Measurements from ENCODE around the gene GNPTG. TPM values are rescaled to one million over a fixed set of nuclear protein-coding genes. Genes with fewer than 3 reads are reported as not detected.

GNPTG gene
- total RNA-seq, 1 experiment from 2014 or later: 37.3 TPM

DNA sequence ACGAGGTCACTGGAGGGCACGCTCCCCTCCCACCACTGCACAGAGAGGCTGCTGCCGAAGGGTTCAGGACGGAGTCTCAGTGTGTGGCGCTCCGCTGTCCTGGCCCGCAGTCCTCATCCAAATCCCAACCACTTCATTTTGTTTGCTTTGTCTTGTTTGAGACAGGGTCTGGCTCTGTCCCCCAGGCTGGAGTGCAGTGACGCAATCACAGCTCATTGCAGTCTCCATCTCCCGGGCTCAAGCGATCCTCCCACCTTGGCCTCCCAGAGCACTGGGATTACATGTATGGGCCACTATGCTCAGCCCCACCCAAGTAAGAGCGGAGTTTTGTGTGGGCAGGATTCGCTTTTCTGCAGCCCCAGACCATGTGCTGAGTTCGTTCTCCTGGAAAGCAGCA is 50.0 kb downstream of the GNPTG start:
- Mint-ChIP-seq H3K36me3 (ENCODE audit: insufficient read depth, unreplicated experiment) (peaks cover 13% of the 10 kb centered on the region), H3K4me1 (ENCODE audit: low read depth, unreplicated experiment) (no peaks in the 10 kb centered on the region), H3K27me3 (ENCODE audit: insufficient read depth, unreplicated experiment) (no peaks in the 10 kb centered on the region), H3K4me3 (ENCODE audit: unreplicated experiment) (no peak overlapping the region), H3K27ac (ENCODE audit: unreplicated experiment) (no peak overlapping the region), H3K9me3 (ENCODE audit: unreplicated experiment) (no peaks in the 10 kb centered on the region)
- ChIA-PET CTCF (no interaction called here), POLR2A (no interaction called here)
- TF ChIP-seq, protein P1, sequence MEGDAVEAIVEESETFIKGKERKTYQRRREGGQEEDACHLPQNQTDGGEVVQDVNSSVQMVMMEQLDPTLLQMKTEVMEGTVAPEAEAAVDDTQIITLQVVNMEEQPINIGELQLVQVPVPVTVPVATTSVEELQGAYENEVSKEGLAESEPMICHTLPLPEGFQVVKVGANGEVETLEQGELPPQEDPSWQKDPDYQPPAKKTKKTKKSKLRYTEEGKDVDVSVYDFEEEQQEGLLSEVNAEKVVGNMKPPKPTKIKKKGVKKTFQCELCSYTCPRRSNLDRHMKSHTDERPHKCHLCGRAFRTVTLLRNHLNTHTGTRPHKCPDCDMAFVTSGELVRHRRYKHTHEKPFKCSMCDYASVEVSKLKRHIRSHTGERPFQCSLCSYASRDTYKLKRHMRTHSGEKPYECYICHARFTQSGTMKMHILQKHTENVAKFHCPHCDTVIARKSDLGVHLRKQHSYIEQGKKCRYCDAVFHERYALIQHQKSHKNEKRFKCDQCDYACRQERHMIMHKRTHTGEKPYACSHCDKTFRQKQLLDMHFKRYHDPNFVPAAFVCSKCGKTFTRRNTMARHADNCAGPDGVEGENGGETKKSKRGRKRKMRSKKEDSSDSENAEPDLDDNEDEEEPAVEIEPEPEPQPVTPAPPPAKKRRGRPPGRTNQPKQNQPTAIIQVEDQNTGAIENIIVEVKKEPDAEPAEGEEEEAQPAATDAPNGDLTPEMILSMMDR (IDR thresholded peaks at IDR 0.05; ENCODE audit: insufficient read depth in 1 of 2, low read depth in 1 of 2, low read length in 1 of 2, severe bottlenecking in 1 of 2, unreplicated experiment in 1 of 2): no peak
- H3K36me3 ChIP-seq (ENCODE audit: control insufficient read depth, insufficient read depth, low read length): no peaks in the 10 kb centered on the region; the same call in 1 of the 2 replicates
- H3K27me3 ChIP-seq (replicated peaks; ENCODE audit: control insufficient read depth, insufficient read depth, low read length): no peaks in the 10 kb centered on the region
- H3K9me3 ChIP-seq: no peaks in the 10 kb centered on the region
- no peaks in the 10 kb centered on the region for H3K4me1 ChIP-seq
- H3K4me3 ChIP-seq (ENCODE audit: low read depth, low read length): no peak overlapping the region
- no TSS peak for BruUV-seq (replicated peaks)
- DNase-seq: no peak
- intact Hi-C loops (cut with micrococcal nuclease; ENCODE audit: unreplicated experiment): no loop called here

DNA sequence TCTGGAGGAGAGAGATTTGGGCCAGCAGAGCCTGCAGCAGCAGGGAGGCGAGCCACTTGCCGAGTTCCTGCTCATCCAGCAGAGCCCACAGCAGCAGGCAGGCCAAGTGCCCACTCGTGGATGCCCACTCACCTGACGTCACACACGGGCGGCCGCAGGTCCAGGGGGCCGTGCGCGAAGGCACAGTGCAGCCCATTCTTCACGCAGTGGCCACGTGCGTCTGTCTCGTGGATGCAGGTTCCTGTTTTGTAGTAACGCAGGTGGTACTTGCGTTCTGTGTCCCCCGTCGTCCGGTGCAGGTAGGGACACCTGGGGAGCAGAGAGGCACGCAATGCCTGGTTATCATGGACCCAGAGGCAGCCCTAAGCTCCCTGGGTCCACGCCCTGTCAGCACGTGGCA is 51.3 kb downstream of the GNPTG start:
- Mint-ChIP-seq H3K4me1 (ENCODE audit: low read depth, unreplicated experiment) (no peaks in the 10 kb centered on the region), H3K36me3 (ENCODE audit: insufficient read depth, unreplicated experiment) (peaks cover 15% of the 10 kb centered on the region), H3K4me3 (ENCODE audit: unreplicated experiment) (no peak overlapping the region), H3K27me3 (ENCODE audit: insufficient read depth, unreplicated experiment) (no peaks in the 10 kb centered on the region), H3K9me3 (ENCODE audit: unreplicated experiment) (no peaks in the 10 kb centered on the region), H3K27ac (ENCODE audit: unreplicated experiment) (no peak overlapping the region)
- Histone ChIP-seq H3K4me1 (no peaks in the 10 kb centered on the region), H3K36me3 (ENCODE audit: control insufficient read depth, insufficient read depth, low read length) (no peaks in the 10 kb centered on the region; the same call in 1 of the 2 replicates), H3K4me3 (ENCODE audit: low read depth, low read length) (no peak overlapping the region), H3K9me3 (no peaks in the 10 kb centered on the region), H3K27me3 (replicated peaks; ENCODE audit: control insufficient read depth, insufficient read depth, low read length) (no peaks in the 10 kb centered on the region)
- TF ChIP-seq, protein P1 (IDR thresholded peaks at IDR 0.05; ENCODE audit: insufficient read depth in 1 of 2, low read depth in 1 of 2, low read length in 1 of 2, severe bottlenecking in 1 of 2, unreplicated experiment in 1 of 2): no peak
- ChIA-PET POLR2A (no interaction called here), CTCF (interaction anchor here (0.7 kb wide), 1 partner anchor 132 kb away, joined by 3 read pairs; no protein-coding TSS in a partner anchor)
- no TSS peak for BruUV-seq (replicated peaks)
- DNase-seq: no peak
- intact Hi-C loops (cut with micrococcal nuclease; ENCODE audit: unreplicated experiment): no loop called here

DNA sequence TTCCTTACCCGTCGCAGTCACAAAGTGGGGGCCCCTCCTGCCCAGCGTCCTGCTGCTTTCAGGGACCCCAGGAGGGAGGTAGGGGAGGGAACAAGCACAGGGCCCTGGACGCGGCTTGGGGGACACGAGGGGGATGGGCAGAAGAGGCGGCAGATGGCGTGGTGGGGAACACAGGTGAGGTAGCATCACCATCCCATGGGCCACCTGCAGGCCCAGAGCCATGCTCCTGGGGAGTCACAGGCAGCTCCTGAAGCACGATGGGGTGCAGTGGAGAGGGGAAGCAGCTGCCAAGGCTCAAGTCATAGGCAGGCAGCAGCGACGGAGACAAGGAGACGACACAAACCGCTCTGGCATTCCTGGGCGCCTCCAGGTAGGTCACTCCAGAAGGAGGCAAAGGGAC is 52.0 kb downstream of the GNPTG start:
- H3K4me3 ChIP-seq (ENCODE audit: low read depth, low read length): no peak overlapping the region
- H3K27ac Mint-ChIP-seq (ENCODE audit: unreplicated experiment): no peak overlapping the region
- intact Hi-C loops (cut with micrococcal nuclease; ENCODE audit: unreplicated experiment): no loop called here
- no peaks in the 10 kb centered on the region for H3K4me1 Mint-ChIP-seq (ENCODE audit: low read depth, unreplicated experiment)
- H3K9me3 ChIP-seq: no peaks in the 10 kb centered on the region
- no peaks in the 10 kb centered on the region for H3K9me3 Mint-ChIP-seq (ENCODE audit: unreplicated experiment)
- H3K27me3 ChIP-seq (replicated peaks; ENCODE audit: control insufficient read depth, insufficient read depth, low read length): no peaks in the 10 kb centered on the region
- no peak overlapping the region for H3K4me3 Mint-ChIP-seq (ENCODE audit: unreplicated experiment)
- ChIA-PET CTCF (no interaction called here), POLR2A (no interaction called here)
- H3K27me3 Mint-ChIP-seq (ENCODE audit: insufficient read depth, unreplicated experiment): no peaks in the 10 kb centered on the region
- no TSS peak for BruUV-seq (replicated peaks)
- TF ChIP-seq, protein P1 (IDR thresholded peaks at IDR 0.05; ENCODE audit: insufficient read depth in 1 of 2, low read depth in 1 of 2, low read length in 1 of 2, severe bottlenecking in 1 of 2, unreplicated experiment in 1 of 2): no peak
- no peaks in the 10 kb centered on the region; the same call in 1 of the 2 replicates for H3K36me3 ChIP-seq (ENCODE audit: control insufficient read depth, insufficient read depth, low read length)
- peaks cover 20% of the 10 kb centered on the region for H3K36me3 Mint-ChIP-seq (ENCODE audit: insufficient read depth, unreplicated experiment)
- DNase-seq: no peak
- H3K4me1 ChIP-seq: no peaks in the 10 kb centered on the region
